Measurements from ENCODE around the gene B9D1.

- TF ChIP-seq MAX (IDR thresholded peaks at IDR 0.05) (no peak), YY1 (IDR thresholded peaks at IDR 0.05; ENCODE audit: low read depth) (no peak), USF1 (IDR thresholded peaks at IDR 0.05) (no peak), NFIC (IDR thresholded peaks at IDR 0.05) (no peak), EGR1 (IDR thresholded peaks at IDR 0.05) (no peak), REST (IDR thresholded peaks at IDR 0.05; ENCODE audit: low read depth) (no peak), ZBTB7A (IDR thresholded peaks at IDR 0.05; ENCODE audit: low read depth) (no peak), EP300 (IDR thresholded peaks at IDR 0.05; ENCODE audit: borderline replicate concordance) (no peak), TCF12 (IDR thresholded peaks at IDR 0.05; ENCODE audit: low read depth) (no peak), RAD21 (IDR thresholded peaks at IDR 0.05; ENCODE audit: low read depth) (no peak), TAF1 (IDR thresholded peaks at IDR 0.05; ENCODE audit: low read depth) (no peak), CEBPB (IDR thresholded peaks at IDR 0.05) (no peak), CREB1 (IDR thresholded peaks at IDR 0.05; ENCODE audit: low read depth) (no peak), TEAD4 (IDR thresholded peaks at IDR 0.05) (no peak)
These were observed 4.8 kb downstream of the B9D1 start for GRCh38 chr17:19357761-19358160.
